ENCODE results near the gene IFNL1.
"Not testable (repeated sequence)": the region's sequence is repeated elsewhere in the genome, so short reads cannot be mapped to it uniquely, and the experiment has no call there.

The IFNL1 gene

DNA sequence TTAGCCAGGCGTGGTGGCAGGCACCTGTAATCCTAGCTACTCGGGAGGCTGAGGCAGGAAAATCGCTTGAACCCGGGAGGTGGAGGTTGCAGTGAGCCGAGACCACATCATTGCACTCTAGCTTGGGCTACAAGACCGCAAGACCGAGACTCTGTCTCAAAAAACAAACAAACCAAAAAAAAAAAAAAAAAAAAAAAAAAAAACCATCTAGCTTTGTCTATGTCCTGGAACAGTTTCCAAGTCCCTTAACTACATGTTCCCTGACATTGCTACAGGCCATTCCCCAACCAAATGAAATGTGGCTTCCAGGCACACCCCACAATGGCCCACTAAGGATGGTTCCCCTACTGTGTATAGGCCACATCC, 13.1 kb downstream of the IFNL1 start:
- not testable (repeated sequence) for DNase-seq

DNA sequence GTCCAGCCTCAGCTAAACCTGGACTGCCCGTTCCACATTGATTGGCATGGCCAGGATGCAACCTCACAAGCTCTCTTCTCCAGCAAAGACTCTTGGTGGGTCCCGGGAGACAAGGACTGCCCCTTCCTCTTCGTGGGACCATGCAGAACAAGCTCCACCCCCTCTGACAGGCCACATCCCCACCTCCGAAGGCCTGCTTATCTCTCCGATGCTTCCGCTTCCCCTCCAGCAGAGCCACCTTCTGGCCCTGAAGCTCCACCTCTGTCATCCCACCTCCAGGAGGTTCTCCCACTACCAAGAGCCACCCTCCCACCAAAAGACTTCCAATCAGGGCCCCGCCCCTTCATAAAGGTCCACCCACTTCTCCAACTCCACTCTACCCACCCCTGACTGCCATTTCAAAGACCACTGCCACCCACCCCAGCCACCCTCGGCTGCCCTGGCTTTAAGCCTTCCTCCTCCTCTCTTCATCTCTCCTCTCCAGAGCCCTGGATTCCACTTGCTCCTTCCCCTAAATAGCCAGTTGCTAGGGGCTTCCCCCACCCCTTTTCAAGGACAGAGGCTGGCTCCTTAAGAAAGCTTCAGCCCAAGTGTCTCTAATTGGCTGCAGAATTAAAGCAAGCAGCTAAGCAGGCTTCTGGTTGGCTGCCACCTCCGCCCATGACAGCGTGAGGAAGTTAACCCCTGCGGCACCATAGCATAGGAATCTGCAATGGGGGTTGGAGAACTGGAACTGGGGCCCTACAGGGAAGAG, 14.5 kb downstream of the IFNL1 start:
- DNase-seq, result no peak

DNA sequence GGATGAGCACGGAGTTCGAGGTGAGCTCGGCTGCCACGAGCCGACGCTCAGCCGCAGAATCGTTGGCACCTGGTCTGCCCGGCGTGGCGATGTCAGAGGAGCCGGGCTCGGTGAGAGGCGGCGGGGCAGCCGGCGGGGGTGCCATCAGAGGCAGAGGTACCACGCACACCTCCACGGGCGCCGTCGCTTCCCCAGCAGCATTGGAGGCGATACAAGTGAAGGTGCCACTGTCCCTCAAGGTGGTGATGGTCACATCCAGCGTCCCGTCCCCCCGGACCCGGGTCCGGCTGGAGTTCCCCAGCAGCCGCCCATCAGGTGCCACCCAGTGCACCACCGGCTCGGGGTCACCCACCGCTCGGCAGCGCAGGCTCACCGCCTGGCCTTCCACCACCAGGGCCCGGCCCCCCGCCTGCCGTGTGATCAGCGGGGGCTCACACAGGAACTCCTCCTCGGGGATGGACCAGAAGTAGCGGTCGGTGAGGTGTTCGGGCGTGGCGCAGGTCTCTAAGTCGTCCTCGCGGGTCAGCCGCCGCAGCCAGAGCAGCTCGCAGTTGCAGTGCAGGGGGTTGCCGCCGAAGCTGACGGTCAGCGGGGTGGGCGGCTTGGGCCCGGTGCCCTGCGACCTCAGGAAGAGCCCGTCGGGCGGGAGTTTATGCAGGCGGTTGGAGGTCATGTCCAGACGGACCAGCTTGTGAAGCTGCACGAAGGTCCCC, 18.0 kb downstream of the IFNL1 start:
- no peak for DNase-seq

DNA sequence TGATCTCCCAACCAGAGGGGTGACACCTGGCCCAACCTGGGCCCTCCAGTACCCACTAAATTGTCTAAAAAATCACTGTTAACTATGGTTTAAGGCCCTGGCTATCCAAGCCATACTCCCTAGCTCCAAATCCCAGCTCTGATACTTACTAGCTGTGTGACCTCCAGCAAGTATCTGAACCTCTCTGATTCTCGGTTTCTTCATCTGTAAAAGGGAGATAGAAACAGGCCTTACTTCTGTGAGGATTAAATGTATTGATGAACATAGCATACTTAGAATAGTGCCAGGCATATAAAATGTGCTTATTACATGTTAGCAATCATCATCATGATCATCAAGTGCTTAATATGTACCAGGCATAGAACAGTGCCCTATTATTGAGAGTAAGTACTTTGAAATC, 19.7 kb downstream of the IFNL1 start:
- DNase-seq, result no peak

DNA sequence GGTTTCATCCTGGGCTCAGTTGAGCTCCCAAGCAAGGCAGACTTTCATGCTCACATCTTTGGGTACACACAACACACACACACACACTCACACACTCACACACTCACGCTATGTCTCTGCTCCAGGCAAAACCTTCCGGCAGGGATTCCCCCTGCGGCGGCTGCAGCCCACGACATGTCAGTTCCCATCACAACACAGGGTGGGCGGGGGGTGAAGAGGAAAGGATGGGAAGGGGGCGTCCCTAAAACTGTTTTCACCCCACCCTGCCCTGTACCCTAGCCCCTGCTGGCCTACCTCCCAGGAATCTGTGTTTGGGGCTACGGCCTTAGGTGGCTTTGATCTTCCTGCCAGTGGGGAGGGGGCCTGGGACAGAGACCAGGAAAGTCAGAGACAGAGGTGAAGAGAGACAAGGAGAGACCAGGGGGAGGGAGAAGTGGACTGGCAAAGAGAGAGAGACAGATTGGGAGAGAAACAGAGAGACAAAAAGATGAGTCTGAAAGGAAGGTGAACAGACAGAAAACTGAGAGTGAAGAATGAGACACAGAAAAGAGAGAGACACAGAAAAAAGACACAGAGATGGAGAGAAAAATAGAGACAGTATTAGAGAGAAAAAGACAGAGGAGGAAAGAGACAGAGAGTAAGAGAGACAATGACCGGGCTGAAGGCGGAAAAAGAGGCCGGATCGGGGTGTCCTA, 20.6 kb downstream of the IFNL1 start:
- no peak for DNase-seq

DNA sequence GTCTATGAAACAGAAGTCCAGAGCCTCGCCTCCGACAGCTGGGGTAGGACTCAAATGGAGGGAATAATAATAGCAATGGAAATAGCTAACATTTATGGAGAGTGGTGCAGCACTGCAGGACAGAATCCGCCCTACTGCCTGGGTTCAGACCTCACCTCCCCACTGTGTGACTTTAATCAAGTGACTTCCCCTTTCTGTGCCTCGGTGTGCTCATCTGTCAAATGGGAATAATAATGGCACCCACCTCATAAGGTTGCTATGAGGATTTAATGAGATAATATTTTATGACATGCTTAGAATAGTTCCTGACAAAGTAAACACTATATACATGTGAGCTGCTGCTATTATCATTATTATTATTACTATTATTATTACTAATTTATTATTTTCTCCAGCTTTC, 21.3 kb downstream of the IFNL1 start:
- no peak for DNase-seq

DNA sequence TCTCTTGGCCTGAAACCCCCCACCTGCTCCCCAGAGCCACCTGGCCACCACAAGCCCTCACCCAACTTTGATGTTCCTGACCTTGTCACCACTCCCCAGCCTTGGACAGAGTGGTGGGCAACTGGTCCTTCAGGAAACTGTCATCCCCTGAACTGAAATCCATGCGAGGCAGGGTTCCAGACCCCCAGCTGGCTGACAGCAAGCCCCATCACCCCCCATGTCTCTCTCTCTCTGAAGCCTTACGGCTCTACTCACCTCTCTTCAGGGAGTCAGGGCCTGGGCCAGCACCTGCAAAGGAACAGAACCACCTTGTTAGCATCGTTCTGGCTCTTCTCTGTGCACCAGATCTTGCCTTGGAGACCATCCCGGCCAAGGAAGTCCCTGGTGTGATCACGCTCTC, 21.9 kb downstream of the IFNL1 start:
- no peak for DNase-seq

DNA sequence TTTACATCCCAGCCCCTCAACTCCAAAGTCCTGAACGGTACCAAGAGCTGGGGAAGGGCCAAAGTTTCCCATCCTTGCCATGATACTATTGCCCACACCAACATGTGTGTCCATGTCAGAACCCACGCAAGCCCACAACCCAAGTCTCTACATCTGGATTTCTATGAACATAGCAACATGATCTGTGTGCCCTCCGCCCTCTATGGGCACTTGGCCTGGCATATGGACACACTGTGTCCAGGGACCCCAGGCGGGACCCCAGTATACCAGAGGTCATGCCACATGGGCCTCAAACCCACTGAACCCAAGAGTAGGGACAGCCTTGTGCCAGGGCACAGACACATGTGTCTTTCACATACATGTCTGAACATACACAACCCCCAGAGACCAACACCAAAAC, 22.5 kb downstream of the IFNL1 start:
- DNase-seq, result no peak

DNA sequence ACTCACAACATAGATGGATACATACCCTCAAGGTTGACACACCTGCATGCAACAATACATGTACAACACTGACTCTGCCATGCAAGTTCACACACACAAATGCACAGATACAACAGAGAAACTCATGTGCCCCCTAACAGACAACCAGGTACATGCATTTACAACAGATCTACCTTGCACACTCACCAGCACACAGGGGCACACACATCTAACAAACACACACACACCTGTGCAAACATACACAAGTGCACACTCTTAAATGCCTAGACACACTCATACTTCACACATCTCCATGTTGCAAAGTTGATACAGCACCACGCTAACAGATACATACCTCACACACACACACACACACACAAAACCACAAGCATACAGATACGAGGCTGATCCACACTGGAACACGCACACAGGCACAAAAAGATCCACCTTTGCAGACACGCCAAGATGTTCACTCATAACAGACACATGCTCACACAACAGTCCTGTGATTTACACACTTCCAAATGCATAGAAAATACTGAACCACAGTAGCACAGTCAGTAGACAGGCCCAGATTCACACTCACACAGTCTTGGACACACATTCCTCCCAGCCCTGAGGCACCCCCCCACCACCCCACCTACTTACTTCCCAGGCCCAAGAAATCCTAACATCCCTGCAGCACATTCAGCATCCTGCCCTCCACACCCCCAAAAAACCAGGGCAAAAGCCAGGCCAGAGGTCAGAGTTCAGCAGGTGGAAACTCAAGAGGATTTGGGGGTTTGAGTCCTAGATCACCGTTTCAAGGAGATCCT, 23.1 kb downstream of the IFNL1 start:
- no peak for DNase-seq

DNA sequence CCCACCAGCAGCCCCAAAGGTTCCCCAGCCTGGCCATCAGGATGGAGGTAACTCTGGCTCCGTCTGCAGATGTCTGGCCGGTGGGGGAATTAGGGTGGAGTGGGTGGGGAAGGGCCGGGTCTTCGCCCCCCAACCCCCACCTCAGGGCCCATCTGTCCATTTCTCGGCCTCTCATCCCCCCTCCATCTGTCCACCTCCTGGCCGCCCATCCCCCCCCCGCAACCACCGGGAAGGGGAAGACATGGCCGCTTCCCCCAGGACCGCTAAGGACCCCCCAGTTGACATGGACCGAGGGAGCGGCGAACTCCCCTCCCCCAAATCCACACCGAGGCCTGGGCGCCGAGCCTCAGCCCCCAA, 23.7 kb downstream of the IFNL1 start:
- no peak for DNase-seq

DNA sequence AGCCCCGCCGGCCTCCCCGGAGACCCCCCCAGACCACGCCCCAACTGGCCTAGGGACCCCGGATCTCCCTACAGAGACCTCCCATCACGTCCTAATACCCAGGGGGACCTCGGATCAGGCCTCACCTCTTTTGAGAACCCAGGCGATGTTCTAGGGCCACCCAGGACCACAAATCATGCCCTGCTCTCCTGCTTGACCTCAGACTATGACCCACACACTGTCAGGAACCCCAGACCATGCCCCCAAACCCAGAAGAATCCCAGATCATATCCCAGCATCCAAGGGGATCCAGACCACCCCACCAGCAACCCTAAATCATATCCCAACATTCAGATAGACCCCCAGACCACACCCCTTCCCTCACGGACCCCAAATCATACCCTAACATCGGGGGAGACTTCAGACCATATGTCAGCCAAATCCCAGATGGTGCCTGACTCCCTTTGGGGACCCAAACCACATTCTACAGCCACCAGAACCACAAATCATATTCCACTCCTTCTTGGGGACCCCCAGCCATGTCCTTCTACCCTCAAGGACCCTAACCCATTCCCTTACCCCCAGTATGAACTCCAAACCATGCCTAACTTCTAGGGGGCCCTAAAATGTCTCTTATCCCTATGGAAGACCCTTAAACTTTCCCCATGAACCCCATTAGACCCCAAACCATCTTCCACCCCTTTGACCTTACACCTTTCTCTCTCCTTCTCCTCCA, 25.1 kb downstream of the IFNL1 start:
- no peak for DNase-seq

DNA sequence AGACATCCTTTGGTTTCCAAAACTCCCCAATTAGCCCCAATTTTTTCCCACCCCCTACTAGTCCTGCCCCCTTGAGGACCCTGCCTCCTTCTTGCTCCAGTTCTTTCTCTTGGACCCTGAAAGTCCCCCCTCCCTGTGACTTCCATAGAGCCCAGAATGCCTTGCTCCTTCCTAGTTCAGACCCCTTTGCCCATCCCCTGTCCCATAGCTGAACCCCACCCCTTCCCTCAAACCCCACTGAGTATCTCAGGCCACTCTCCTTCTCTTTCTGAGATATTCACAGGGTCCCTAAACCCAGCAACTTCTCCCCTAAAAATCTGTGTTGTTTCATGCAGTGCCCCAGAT, 25.6 kb downstream of the IFNL1 start:
- no peak for DNase-seq

DNA sequence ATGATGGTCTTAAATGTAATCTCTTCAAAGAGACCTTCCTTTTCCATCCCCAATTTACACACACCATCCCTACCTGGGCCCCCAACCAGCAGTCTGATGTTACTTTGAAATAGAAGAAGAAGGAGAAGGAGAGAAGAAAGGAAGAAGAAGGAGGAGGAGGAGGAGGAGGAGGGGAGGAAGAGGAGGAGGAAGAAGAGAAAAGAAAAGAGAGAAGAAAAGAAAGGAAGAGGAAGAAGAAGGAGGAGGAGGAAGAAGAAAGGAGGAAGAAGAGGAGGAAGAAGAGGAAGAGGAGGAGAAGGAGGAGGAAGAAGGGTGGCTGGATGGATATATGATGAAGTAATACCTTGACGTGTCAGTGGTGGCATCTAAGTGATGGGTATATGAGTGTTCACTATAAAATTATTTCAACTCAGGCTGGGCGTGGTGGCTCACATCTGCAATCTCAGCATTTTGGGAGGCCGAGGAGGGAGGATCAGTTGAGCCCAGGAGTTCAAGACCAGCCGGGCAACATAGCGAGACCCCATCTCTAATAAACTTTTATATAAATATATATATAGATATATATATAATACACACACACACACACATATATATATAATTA, 28.1 kb downstream of the IFNL1 start:
- no peak for DNase-seq

DNA sequence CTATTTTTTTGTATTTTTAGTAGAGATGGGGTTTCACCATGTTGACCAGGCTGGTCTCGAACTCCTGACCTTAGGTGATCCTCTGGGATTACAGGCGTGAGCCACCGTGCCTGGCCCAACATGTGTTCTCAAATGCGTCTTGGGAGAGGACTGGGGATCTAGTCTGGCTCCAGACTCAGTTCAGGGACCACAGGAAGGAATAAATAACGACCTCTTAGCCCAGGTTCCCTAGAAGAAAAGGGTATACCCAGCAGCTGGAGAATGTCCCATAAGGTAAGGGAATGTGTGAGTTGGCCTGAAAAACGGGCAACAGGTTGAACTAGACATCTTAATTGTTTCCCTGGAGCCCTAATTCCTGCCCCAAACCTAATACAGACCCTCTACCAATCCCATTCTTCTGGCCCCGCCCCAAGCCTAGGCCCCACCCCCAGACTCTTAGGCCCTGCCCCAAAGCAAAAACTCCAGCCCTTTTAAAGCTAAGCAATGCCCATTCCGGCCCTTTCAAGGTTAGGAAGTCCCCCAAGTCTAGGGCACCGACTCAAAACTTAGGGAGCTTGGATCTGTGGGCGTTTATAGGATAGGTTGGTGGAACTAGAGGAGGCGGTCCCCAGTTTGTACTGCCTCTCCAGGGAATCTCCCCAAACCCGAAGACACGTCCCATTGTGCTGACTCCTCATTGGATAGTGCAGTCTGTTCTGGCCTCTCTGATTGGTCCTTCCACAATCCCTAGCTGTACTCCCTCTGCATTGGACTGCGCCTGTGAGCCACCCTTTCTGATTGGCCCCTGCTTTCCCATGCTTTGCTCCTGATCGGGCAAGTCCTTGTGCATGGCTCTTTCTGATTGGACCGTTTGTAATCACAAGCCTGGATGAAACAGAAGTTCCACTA, 29.8 kb downstream of the IFNL1 start:
- no peak for DNase-seq

DNA sequence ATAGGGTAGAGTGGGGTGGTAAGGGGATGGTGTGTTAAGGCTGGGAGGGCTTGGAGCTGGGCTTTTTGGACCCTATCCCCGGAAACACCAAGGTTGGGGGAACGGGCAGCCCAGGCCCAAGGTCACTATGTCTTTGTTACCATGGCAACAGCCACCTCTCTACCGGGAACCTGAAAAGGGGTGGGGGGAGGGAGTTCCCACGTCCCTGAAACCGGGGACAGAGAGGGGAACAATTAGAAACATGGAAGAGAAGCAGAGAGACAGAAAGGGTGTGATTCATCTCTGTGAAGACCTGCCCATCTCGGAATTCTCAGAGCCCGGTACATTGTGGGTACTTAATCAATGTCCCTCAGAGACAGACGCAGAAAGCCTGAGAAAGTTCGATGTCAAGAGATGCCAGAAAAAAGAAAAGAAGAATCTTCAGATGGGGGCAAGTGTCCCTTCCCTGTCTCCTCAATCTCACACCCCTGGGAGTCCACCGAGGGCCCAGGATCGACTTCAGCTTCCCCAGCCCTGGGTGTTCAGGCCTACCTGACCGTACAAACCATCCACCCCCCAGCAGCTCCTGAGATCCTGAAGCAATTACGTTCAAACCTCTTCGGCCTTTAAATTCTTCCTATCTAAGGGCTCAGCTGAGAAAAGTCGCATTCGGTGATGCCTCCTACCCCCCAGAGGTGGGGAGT, 31.3 kb downstream of the IFNL1 start:
- DNase-seq, result no peak

DNA sequence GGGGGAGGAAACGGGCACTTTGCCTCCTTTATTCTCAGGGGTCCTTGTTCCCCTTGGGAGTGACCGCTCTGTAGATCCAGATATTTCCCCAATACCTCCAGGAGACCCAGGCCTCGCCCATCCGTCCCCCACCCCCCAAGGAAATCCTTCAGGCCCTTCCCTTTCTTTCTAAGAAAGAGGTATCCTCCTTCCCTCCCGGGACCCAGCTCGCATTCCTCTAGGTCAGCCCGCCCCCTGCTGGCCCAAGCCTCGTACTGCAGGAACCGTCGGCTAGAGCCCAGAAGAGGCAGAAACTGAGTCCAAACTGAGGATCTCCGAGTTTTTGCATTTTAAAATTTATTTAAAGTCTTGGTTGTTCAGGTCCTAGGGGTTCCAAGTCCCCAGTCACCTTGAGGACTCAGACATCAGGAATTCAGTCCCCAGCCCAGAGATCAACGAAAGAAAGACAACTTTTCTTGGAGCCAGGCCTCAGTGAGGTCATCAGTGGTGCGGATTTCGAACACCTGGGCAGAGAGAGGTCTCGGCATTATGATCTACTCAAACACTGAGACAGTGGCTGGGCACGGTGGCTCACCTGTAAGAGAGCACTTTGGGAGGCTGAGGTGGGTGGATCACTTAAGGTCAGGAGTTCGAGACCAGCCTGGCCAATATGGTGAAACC, 32.0 kb downstream of the IFNL1 start:
- DNase-seq, result peak; percentile 87 to 90

DNA sequence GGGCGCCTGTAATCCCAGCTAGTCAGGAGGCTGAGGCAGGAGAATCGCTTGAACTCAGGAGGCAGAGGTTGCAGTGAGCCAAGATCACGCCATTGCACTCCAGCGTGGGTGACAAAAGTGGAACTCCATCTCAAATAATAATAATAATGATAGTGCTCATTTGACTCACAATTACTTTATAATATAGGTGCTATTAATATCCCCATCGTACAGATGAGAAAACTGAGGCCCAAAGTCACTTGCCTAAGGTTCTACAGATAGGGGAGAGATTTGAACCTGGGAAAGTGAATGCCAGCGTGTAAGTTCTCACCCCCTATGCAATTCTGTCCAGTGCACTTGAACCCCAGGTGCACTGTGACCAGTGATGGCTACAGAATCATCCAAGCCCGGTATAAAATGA, 33.7 kb downstream of the IFNL1 start:
- DNase-seq, result no peak

DNA sequence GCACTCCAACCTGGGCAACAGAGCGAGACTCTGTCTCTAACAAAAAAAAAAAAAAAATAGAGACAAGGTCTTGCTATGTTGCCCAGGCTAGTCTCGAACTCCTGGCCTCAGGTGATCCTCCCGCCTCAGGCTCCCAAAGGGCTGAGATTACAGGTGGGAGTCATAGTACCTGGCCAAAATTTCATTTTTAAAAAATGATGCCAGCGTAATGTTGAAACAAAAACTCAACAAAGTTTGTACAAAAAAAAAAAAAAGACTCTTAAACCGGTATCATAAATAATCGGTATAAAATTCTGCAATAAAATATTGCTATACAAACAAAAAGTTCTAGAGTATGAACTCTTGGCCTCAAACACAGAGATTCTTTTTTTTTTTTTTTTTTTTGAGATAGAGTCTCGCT, 36.1 kb downstream of the IFNL1 start:
- DNase-seq, result no peak

DNA sequence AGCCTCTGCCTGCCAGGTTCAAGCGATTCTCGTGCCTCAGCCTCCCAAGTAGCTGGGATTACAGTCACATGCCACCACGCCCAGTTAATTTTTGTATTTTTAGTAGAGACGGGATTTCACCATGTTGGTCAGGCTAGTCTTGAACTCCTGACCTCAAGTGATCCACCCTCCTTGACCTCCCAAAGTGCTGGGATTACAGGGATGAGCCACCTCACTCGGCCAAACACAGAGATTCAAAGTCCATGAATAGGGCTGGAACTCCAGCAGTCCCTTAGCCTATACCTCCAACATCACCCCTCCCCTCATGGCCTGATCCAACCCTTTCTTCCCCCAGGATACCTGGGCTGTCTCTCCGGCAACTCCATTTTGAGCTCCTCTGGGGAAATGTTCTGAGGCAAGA, 36.5 kb downstream of the IFNL1 start:
- not testable (repeated sequence) for DNase-seq

DNA sequence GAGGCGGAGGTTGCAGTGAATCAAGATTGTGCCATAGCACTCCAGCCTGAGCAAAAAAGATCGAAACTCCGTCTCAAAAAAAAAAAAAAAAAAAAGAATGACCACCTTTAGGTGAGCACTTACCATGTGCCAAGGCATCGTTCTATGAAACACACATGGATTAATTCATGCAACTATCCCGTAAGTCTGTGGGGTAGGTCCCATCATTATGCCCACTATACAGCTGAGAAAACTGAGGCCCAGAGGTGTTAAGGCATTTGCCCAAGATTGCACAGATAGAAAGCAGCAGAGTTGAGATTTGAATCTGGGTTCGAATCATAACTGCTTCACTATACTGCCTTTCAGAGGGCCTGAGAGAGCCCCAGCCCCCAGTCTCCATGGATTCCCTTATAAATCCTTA, 37.3 kb downstream of the IFNL1 start:
- no peak for DNase-seq

Data from stimulated activated CD4-positive, alpha-beta T cell treated with anti-CD3 and anti-CD28 coated beads, Interleukin-2, amount 100 ng/mL, for 24 hours (primary cell).